ENCODE data around the gene ZFYVE28. TPM values are rescaled to one million over a fixed set of nuclear protein-coding genes. Genes with fewer than 3 reads are reported as not detected.

The ZFYVE28 gene
- total and polyA plus RNA-seq, 10 of the 15 experiments (the other 5 are each of a cell fraction or from before 2014, with no cell fraction given) = 0.06 to 1.9 (median 0.22) TPM; not detected in 1

DNA sequence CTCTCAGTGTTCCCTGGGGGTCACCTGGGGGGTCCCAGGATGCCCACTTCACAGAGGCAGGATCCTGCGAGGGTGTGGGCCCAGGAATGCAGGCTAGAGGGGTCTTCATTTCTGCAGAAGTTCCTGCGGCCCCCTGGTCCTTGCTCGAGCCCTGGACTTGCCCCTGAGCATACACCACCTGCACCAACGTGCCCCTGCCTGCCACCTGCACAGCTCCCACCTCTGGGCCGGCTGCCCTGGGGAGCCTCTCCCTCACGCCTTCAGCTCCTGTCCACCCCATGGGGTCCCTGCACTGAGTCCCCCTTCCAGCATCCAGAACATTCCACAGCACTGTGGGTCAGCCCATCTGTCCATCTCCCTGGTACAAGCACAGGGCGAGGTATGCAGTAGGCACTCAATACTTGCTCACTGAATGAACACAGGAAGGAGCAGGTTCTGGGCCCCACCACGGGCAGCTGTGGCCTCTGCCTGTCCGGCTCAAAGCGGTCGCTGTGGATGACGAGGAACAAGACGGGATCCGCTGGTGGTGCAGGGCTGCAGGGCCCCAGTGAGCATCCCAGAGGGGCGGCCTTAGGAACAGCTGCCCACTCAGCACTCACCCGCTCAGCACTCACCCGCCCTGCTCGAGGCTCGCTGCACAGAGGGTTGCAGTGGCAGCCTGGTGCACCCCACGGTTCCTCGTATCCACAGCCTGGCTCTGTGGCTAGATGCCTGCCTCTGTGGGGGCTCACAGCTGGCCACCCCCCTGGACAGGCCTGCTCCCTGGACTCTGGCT, 86.1 kb downstream of the ZFYVE28 start:
- RAD21 ChIA-PET (ENCODE audit: unreplicated experiment) = no interaction called here
- ATAC-seq = no peak
- BruUV-seq (replicated peaks) = no TSS peak

More for the DNA sequence above, 86.1 kb downstream of the ZFYVE28 start:
- TF ChIP-seq FOXM1 (IDR thresholded peaks at IDR 0.05; ENCODE audit: low read depth, low read length) (no peak), RUNX3 (IDR thresholded peaks at IDR 0.05; ENCODE audit: low read length) (no peak), RAD21 (IDR thresholded peaks at IDR 0.05; ENCODE audit: insufficient read depth, low read depth, low read length) (no peak), ZNF24 (IDR thresholded peaks at IDR 0.05) (no peak), ZBED1 (IDR thresholded peaks at IDR 0.05; ENCODE audit: borderline replicate concordance) (no peak), MYC (IDR thresholded peaks at IDR 0.05; ENCODE audit: insufficient read depth, insufficient read length, insufficient replicate concordance, low read length, severe bottlenecking) (no peak), JUNB (IDR thresholded peaks at IDR 0.05) (no peak), ZNF207 (IDR thresholded peaks at IDR 0.05; ENCODE audit: borderline replicate concordance) (no peak), NFYB (IDR thresholded peaks at IDR 0.05; ENCODE audit: insufficient read depth, low read depth, low read length) (no peak), GATAD2B (conservative IDR thresholded peaks at IDR 0.05; ENCODE audit: low read depth) (no peak), NBN (IDR thresholded peaks at IDR 0.05) (no peak), NR2C2 (IDR thresholded peaks at IDR 0.05; ENCODE audit: borderline replicate concordance, control insufficient read depth, insufficient read length, low read depth) (no peak), NRF1 (conservative IDR thresholded peaks at IDR 0.05; ENCODE audit: low read depth, low read length) (no peak), NR2C1 (IDR thresholded peaks at IDR 0.05) (no peak)
- TF ChIP-seq, protein P1, sequence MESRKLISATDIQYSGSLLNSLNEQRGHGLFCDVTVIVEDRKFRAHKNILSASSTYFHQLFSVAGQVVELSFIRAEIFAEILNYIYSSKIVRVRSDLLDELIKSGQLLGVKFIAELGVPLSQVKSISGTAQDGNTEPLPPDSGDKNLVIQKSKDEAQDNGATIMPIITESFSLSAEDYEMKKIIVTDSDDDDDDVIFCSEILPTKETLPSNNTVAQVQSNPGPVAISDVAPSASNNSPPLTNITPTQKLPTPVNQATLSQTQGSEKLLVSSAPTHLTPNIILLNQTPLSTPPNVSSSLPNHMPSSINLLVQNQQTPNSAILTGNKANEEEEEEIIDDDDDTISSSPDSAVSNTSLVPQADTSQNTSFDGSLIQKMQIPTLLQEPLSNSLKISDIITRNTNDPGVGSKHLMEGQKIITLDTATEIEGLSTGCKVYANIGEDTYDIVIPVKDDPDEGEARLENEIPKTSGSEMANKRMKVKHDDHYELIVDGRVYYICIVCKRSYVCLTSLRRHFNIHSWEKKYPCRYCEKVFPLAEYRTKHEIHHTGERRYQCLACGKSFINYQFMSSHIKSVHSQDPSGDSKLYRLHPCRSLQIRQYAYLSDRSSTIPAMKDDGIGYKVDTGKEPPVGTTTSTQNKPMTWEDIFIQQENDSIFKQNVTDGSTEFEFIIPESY (IDR thresholded peaks at IDR 0.05) = no peak
- TF ChIP-seq, protein P2, sequence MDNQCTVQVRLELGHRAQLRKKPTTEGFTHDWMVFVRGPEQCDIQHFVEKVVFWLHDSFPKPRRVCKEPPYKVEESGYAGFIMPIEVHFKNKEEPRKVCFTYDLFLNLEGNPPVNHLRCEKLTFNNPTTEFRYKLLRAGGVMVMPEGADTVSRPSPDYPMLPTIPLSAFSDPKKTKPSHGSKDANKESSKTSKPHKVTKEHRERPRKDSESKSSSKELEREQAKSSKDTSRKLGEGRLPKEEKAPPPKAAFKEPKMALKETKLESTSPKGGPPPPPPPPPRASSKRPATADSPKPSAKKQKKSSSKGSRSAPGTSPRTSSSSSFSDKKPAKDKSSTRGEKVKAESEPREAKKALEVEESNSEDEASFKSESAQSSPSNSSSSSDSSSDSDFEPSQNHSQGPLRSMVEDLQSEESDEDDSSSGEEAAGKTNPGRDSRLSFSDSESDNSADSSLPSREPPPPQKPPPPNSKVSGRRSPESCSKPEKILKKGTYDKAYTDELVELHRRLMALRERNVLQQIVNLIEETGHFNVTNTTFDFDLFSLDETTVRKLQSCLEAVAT (IDR thresholded peaks at IDR 0.05) = no peak
- TF ChIP-seq, protein P3, sequence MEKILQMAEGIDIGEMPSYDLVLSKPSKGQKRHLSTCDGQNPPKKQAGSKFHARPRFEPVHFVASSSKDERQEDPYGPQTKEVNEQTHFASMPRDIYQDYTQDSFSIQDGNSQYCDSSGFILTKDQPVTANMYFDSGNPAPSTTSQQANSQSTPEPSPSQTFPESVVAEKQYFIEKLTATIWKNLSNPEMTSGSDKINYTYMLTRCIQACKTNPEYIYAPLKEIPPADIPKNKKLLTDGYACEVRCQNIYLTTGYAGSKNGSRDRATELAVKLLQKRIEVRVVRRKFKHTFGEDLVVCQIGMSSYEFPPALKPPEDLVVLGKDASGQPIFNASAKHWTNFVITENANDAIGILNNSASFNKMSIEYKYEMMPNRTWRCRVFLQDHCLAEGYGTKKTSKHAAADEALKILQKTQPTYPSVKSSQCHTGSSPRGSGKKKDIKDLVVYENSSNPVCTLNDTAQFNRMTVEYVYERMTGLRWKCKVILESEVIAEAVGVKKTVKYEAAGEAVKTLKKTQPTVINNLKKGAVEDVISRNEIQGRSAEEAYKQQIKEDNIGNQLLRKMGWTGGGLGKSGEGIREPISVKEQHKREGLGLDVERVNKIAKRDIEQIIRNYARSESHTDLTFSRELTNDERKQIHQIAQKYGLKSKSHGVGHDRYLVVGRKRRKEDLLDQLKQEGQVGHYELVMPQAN (conservative IDR thresholded peaks at IDR 0.05) = no peak
- Histone ChIP-seq H3K36me3 (ENCODE audit: control insufficient read depth in 2 of 2, insufficient read depth in 2 of 2, low read length in 1 of 2) (no peaks in the 10 kb centered on the region), H3K4me3 (no peak overlapping the region), H4K20me1 (ENCODE audit: control insufficient read depth, insufficient read depth) (no peaks in the 10 kb centered on the region), H3K27ac (ENCODE audit: control insufficient read depth, insufficient read depth) (no peak overlapping the region), H3K27me3 (replicated peaks in 1 of 2; ENCODE audit: control insufficient read depth in 2 of 2, insufficient read depth in 2 of 2, low read length in 1 of 2) (no peaks in the 10 kb centered on the region), H3K9me3 (replicated peaks; ENCODE audit: control insufficient read depth, insufficient read depth, low read length) (no peaks in the 10 kb centered on the region), H3K4me1 (ENCODE audit: control insufficient read depth, insufficient read depth, low read length) (peaks cover 8% of the 10 kb centered on the region), H3K4me2 (ENCODE audit: control insufficient read depth, insufficient read depth) (no peak overlapping the region), H2AFZ (ENCODE audit: control insufficient read depth, low read depth, low read length) (no peak overlapping the region), H3K79me2 (ENCODE audit: control insufficient read depth, insufficient read depth, low read length) (no peaks in the 10 kb centered on the region), H3K9ac (ENCODE audit: control insufficient read depth, insufficient read depth, low read length) (no peak overlapping the region)
- POLR2A ChIA-PET = no interaction called here
- in situ Hi-C loops (cut with MboI) (no loop called here), intact Hi-C loops (cut with micrococcal nuclease; ENCODE audit: unreplicated experiment) (no loop called here)
- SMC1A ChIA-PET (ENCODE audit: uncharacterized antibody, unreplicated experiment) = interaction anchor here (1.0 kb wide), 1 partner anchor 17 kb away, joined by 3 read pairs; no protein-coding TSS in a partner anchor
- CTCF ChIA-PET = no interaction called here
- DNase-seq (ENCODE audit: low read depth, low spot score) (no peak), FAIRE-seq (no peak)
- 40% methylated on average over 21 of the region's 21 CpGs for WGBS (ENCODE audit: insufficient coverage, insufficient replicate concordance, low lambda C conversion rate, missing lambda C conversion rate)

All from GM12878 (cell line).